Fibroblast of mammary gland (primary cell): Measurements from ENCODE around the gene CDA.

Experiments
- DNase-seq: peaks from one replicate; pipeline ENCODE4 v3.0.0-alpha.2; 2010; ENCODE audit warnings: low read depth
- H3K4me3 ChIP-seq: 2 replicates; pipeline ENCODE4 v1.5.1; 2011; ENCODE audit warnings: low read depth, mild to moderate bottlenecking, low read length, moderate library complexity; ENCODE audit not compliant: control insufficient read depth
- TF ChIP-seq, protein P1 (sequence below): conservative IDR thresholded peaks from 2 replicates; pipeline ENCODE4 v1.5.1; 2011; ENCODE audit warnings: low read depth, low read length, inconsistent platforms; ENCODE audit not compliant: control insufficient read depth, insufficient read depth

The CDA gene

DNA sequence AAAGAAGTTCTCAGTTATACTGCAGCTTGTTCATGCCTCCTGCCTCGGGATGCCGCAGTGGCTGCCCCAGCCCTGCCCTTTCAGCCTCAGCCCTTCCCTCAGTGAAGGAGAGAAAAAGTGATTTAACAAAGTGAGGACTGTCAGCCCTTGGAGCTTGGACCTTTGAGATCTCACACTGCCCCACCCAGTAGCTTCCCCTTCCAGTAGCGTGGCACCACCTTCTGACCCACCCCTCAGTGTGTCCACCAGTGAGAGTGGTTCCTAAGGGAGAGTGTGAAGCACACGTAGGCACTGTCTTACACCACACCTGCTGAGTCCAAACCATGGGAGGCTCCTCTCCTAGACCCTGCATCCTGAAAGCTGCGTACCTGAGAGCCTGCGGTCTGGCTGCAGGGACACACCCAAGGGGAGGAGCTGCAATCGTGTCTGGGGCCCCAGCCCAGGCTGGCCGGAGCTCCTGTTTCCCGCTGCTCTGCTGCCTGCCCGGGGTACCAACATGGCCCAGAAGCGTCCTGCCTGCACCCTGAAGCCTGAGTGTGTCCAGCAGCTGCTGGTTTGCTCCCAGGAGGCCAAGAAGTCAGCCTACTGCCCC, at the start of gene CDA:
Gene CDA (plus strand): TSS at position 464 of the 592 bp plus-strand sequence. CDS start 33 bp downstream, at position 497.
- peak within 1 kb of the TSS; percentile 35 for H3K4me3 ChIP-seq
- no peak for DNase-seq
- TF ChIP-seq, protein P1, sequence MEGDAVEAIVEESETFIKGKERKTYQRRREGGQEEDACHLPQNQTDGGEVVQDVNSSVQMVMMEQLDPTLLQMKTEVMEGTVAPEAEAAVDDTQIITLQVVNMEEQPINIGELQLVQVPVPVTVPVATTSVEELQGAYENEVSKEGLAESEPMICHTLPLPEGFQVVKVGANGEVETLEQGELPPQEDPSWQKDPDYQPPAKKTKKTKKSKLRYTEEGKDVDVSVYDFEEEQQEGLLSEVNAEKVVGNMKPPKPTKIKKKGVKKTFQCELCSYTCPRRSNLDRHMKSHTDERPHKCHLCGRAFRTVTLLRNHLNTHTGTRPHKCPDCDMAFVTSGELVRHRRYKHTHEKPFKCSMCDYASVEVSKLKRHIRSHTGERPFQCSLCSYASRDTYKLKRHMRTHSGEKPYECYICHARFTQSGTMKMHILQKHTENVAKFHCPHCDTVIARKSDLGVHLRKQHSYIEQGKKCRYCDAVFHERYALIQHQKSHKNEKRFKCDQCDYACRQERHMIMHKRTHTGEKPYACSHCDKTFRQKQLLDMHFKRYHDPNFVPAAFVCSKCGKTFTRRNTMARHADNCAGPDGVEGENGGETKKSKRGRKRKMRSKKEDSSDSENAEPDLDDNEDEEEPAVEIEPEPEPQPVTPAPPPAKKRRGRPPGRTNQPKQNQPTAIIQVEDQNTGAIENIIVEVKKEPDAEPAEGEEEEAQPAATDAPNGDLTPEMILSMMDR, result no peak

DNA sequence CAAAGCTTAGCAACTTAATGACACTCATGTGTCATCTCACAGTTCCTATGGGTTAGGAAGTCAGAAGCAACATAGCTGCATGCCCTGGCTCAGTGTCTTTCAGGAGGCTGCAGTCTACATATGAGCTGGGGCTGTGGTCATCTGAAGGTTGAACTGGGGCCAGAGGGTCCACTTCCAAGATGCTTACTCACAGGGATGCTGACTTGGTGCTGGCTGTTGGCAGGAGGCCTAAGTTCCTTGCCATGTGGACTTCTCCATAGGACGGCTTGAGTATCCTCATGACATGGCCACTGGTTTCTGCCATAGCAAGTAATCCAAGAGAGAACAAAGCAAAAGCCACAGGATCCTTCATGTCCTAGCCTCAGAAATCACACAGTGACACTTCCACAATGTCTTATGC, 48.6 kb upstream of the CDA start:
- TF ChIP-seq, protein P1, result no peak
- no peak overlapping the region for H3K4me3 ChIP-seq
- DNase-seq, result peak; percentile 82

GRCh38 chr1:20546637-20547036, 42.3 kb upstream of the CDA start:
- no peak for DNase-seq
- H3K4me3 ChIP-seq, result no peak overlapping the region
- TF ChIP-seq, protein P1, result no peak

DNA sequence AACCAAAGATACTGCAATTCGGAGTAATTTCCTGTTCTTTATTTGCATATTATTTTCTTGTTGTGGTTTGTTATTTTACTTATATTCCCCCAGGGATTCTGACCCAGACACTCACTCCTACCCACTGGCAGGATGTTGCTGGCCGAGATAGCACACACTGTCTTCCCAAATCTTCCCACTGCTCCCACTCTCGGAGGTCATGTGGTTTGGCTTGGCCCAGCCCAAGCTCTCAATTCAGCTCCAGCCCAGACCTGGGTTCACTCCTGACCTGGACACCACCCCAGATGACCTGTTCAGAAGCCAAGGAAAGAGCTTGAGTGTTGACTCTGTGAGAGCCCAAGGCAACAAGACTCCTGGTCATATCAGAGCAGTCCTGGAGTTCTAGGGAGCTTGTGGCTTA, 37.7 kb upstream of the CDA start:
- H3K4me3 ChIP-seq, result no peak overlapping the region
- TF ChIP-seq, protein P1, result no peak
- peak; percentile 56 for DNase-seq

DNA sequence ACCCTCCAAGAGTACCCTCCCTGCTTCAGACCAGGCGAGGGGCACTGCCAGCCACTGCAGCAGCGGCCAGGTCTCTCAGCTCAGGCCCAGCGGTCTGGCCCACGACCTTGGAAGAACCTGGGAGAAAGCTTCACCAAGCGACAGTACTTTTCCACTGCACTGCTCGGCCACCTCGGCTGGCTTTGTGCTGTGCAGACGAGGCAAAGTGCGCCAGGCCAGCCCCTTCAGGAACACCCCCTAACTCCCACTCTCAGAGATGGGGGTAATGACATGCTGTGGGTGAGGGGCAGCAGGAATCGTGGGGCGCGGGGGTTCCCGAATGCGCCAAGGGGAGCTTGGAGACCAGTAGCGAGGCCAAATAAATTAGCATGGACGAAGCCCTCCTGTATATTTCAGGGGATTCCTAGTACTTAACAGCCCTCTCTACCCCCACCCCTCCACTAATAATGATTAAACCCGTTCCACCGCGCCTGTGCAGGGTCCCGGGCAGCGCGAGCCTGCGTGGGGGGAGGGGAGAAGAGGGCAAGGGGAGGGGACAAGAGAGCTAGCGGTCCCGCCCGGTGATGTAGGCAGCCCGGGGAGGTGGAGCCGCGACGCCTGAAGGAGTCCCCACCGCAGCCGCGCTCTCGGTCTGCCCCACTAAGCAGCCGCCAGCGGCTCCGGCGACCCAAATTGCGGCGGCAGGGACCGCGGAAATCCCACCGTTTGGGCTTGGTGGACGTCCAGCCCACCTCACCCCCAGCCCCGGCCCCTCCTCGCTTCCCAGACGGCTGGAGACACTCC, 36.8 kb upstream of the CDA start, which contains the start of gene FAM43B:
Gene FAM43B (plus strand): TSS at position 629 of the 783 bp plus-strand sequence. CDS start 401 bp downstream, outside the sequence.
- peak within 1 kb of the TSS; percentile 26 for H3K4me3 ChIP-seq
- TF ChIP-seq, protein P1, result no peak
- DNase-seq, result peak; percentile 35

DNA sequence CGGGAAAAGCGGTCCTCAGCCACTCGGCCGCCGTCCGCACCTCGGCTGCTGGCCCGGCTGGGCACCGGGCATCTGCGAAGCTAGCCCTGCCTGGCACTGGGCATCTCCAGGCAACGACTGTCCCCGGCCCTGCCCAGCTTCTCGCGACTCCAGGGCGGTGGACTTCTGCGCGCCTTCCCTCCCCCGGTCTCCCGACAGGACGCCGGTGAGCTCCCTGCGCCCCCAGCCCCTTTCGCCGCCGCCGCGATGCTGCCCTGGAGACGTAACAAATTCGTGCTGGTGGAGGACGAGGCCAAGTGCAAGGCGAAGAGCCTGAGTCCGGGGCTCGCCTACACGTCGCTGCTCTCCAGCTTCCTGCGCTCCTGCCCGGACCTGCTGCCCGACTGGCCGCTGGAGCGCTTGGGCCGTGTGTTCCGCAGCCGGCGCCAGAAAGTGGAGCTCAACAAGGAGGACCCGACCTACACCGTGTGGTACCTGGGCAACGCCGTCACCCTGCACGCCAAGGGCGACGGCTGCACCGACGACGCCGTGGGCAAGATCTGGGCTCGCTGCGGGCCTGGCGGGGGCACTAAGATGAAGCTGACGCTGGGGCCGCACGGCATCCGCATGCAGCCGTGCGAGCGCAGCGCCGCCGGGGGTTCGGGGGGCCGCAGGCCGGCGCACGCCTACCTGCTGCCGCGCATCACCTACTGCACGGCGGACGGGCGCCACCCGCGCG, 36.0 kb upstream of the CDA start:
- DNase-seq, result peak; percentile 26
- TF ChIP-seq, protein P1, result no peak
- peak overlapping the region; percentile 26 for H3K4me3 ChIP-seq
